GM12878 (cell line): ENCODE results near the gene SNCAIP. TPM values are rescaled to one million over a fixed set of nuclear protein-coding genes. Genes with fewer than 3 reads are reported as not detected.

Source experiments
- ATAC-seq: fragments of 200-7000 bp; cut with Tn5 transposase; 3 replicates; pipeline ENCODE4 v1.9.1; 2020; ENCODE audit warnings: mild to moderate bottlenecking, moderate library complexity
- BruUV-seq: library from RNA; stranded (reverse); fragments of 400-500 nt; replicated peaks from 2 replicates; lab custom pipeline; 2021; lab: Mats Ljungman, UMichigan
- CTCF ChIA-PET: fragments of 300-600 bp; sonication (Branson Sonifier 250); formaldehyde crosslinking; extraction: SDS; loops from one replicate; lab custom pipeline; 2021; ENCODE audit warnings: inconsistent platforms; lab: Yijun Ruan, JAX
- POLR2A ChIA-PET: fragments of 350-600 bp; formaldehyde crosslinking; extraction: SDS; loops from one replicate; lab custom pipeline; 2021; ENCODE audit warnings: inconsistent platforms; lab: Charles Lee
- RAD21 ChIA-PET: fragments of 300-600 bp; sonication (Branson Sonifier 250); formaldehyde crosslinking; loops from one replicate; lab custom pipeline; 2023; ENCODE audit warnings: antibody characterized with exemption; ENCODE audit not compliant: unreplicated experiment; lab: Charles Lee
- SMC1A ChIA-PET: fragments of 300-600 bp; sonication (Branson Sonifier 250); formaldehyde crosslinking; loops from one replicate; lab custom pipeline; 2023; ENCODE audit not compliant: unreplicated experiment, uncharacterized antibody; lab: Charles Lee
- DNase-seq: peaks from one replicate; pipeline ENCODE4 v3.0.0-alpha.2; 2011; ENCODE audit warnings: low read depth, low spot score
- FAIRE-seq: peaks from 3 replicates; lab custom pipeline; 2011; peaks lifted over from hg19 to GRCh38; lab: Jason Lieb, UNC
- H2AFZ ChIP-seq: 2 replicates; pipeline ENCODE4 v1.6.0; 2011; ENCODE audit warnings: low read depth, low read length, control low read depth; ENCODE audit not compliant: control insufficient read depth
- H3K27ac ChIP-seq: 2 replicates; pipeline ENCODE4 v1.5.1; 2011; ENCODE audit warnings: control low read depth; ENCODE audit not compliant: control insufficient read depth, insufficient read depth
- H3K27me3 ChIP-seq, 2 experiments: replicated peaks in 1 of 2; 2 replicates each; pipeline versions ENCODE4 v1.6.0 to v1.6.1; 2011; ENCODE audit warnings: low read length in 1 of 2; ENCODE audit not compliant: control insufficient read depth in 2 of 2, insufficient read depth in 2 of 2
- H3K36me3 ChIP-seq, 2 experiments: 2 replicates each; pipeline ENCODE4 v1.5.1; 2011; ENCODE audit warnings: low read length in 1 of 2; ENCODE audit not compliant: control insufficient read depth in 2 of 2, insufficient read depth in 2 of 2
- H3K4me1 ChIP-seq: 2 replicates; pipeline ENCODE4 v1.6.1; 2011; ENCODE audit warnings: mild to moderate bottlenecking, low read length, moderate library complexity, mixed read lengths; ENCODE audit not compliant: control insufficient read depth, insufficient read depth
- H3K4me2 ChIP-seq: 2 replicates; pipeline ENCODE4 v1.6.0; 2011; ENCODE audit warnings: control low read depth; ENCODE audit not compliant: control insufficient read depth, insufficient read depth
- H3K4me3 ChIP-seq: fragments of 200-600 bp; sonication (generic); 2 replicates; pipeline ENCODE4 v1.5.1; 2016
- H3K79me2 ChIP-seq: 2 replicates; pipeline ENCODE4 v1.6.0; 2011; ENCODE audit warnings: low read length; ENCODE audit not compliant: control insufficient read depth, insufficient read depth
- H3K9ac ChIP-seq: 2 replicates; pipeline ENCODE4 v1.8.0; 2011; ENCODE audit warnings: low read length, control low read depth, mixed read lengths; ENCODE audit not compliant: control insufficient read depth, insufficient read depth
- H3K9me3 ChIP-seq: replicated peaks from 3 replicates; pipeline ENCODE4 v1.5.1; 2011; ENCODE audit warnings: mild to moderate bottlenecking, low read length; ENCODE audit not compliant: control insufficient read depth, insufficient read depth
- H4K20me1 ChIP-seq: 2 replicates; pipeline ENCODE4 v1.6.0; 2011; ENCODE audit not compliant: control insufficient read depth, insufficient read depth
- E4F1 ChIP-seq: fragments of 450-650 bp; IDR thresholded peaks from 2 replicates; pipeline ENCODE4 v1.6.1; 2018; ENCODE audit warnings: borderline replicate concordance, mild to moderate bottlenecking; ENCODE audit not compliant: partially characterized antibody
- FOXK2 ChIP-seq: fragments of 450-650 bp; IDR thresholded peaks from 2 replicates; pipeline ENCODE4 v1.6.1; 2017; ENCODE audit warnings: mild to moderate bottlenecking, moderate library complexity
- HDAC6 ChIP-seq: fragments of 200-600 bp; sonication (generic); IDR thresholded peaks from one replicate; pipeline ENCODE4 v1.8.0; 2017; ENCODE audit warnings: antibody characterized with exemption; ENCODE audit not compliant: unreplicated experiment
- KLF5 ChIP-seq: fragments of 450-650 bp; IDR thresholded peaks from 2 replicates; pipeline ENCODE4 v1.6.1; 2014; ENCODE audit warnings: mild to moderate bottlenecking; ENCODE audit not compliant: partially characterized antibody
- MEF2A ChIP-seq: IDR thresholded peaks from 2 replicates; pipeline ENCODE4 v1.6.1; 2011; ENCODE audit warnings: low read depth, mild to moderate bottlenecking, low read length, moderate library complexity; ENCODE audit not compliant: insufficient read depth
- NRF1 ChIP-seq: conservative IDR thresholded peaks from 2 replicates; pipeline ENCODE4 v1.6.1; 2011; ENCODE audit warnings: mild to moderate bottlenecking, low read depth, low read length, improper control_type of control experiment
- PAX5 ChIP-seq: IDR thresholded peaks from 2 replicates; pipeline ENCODE4 v1.6.1; 2011; ENCODE audit warnings: low read depth, low read length, borderline replicate concordance
- TAF1 ChIP-seq: IDR thresholded peaks from 2 replicates; pipeline ENCODE4 v1.6.1; 2011; ENCODE audit warnings: mild to moderate bottlenecking, low read depth, low read length, borderline replicate concordance
- WGBS: methylation state at CpG from one replicate; pipeline ENCODE4 v1.1.6; 2016; ENCODE audit warnings: low lambda C conversion rate; ENCODE audit not compliant: insufficient replicate concordance, insufficient coverage; ENCODE audit errors: missing lambda C conversion rate; 5-methylcytosine and 5-hydroxymethylcytosine counted together
- in situ Hi-C: fragments of 300-500 bp; cut with MboI; formaldehyde crosslinking; loops from 9 replicates; pipeline ENCODE4 v1.14.3; 2018; ENCODE audit warnings: mixed read lengths
- intact Hi-C: fragments of 100-400 bp; cut with micrococcal nuclease; formaldehyde crosslinking; loops from one replicate; pipeline ENCODE4 v1.14.2; 2022; ENCODE audit not compliant: unreplicated experiment
- polyA plus RNA-seq, 11 experiments: library from polyadenylated mRNA; depleted of rRNA in 4 of 11; unstranded in 6 of 11; stranded (reverse) in 5 of 11; fragments of >200 nt; fragmentation: Nextera tagmentation in 4 of 11; fragmentation: Illumina TruSeq in 1 of 11; extraction: Ambion mirVana in 4 of 11; extraction: Trizol in 1 of 11; gene quantifications; 1 replicate in 1 of 11; 2 replicates in 10 of 11; pipeline versions ENCODE4 v1.2.1 to v1.2.3, GENCODE V29; 2011 to 2016; ENCODE audit warnings: inconsistent platforms in 2 of 11, missing spikeins in 2 of 11, low read depth in 1 of 11
- total RNA-seq, 4 experiments: library from RNA; depleted of rRNA in 3 of 4; stranded (reverse); fragments of >200 nt in 3 of 4; fragmentation: Illumina TruSeq in 1 of 4; extraction: Trizol in 1 of 4; gene quantifications; 2 replicates each; pipeline versions ENCODE4 v1.2.1 to v1.2.3, GENCODE V29; 2013 to 2021

The SNCAIP gene
- total and polyA plus RNA-seq, 10 of the 15 experiments (the other 5 are each of a cell fraction or from before 2014, with no cell fraction given): 0.03 to 0.62 (median 0.16) TPM; not detected in 1

- Histone ChIP-seq H3K4me1 (no peaks in the 10 kb centered on the region), H3K4me3 (no peak overlapping the region), H3K27ac (no peak overlapping the region), H3K9me3 (no peaks in the 10 kb centered on the region), H3K4me2 (no peak overlapping the region), H2AFZ (no peak overlapping the region), H3K36me3 (no peaks in the 10 kb centered on the region), H4K20me1 (no peaks in the 10 kb centered on the region), H3K9ac (no peak overlapping the region), H3K27me3 (no peaks in the 10 kb centered on the region), H3K79me2 (no peaks in the 10 kb centered on the region)
- ChIA-PET CTCF (interaction anchor here (0.6 kb wide), 1 partner anchor 50 kb away, joined by 3 read pairs; no protein-coding TSS in a partner anchor), SMC1A (no interaction called here), RAD21 (no interaction called here), POLR2A (no interaction called here)
- in situ Hi-C loops (no loop called here), intact Hi-C loops (no loop called here)
- WGBS: 48% methylated on average over 3 of the region's 3 CpGs
- ATAC-seq (no peak), DNase-seq (no peak), FAIRE-seq (no peak)
- BruUV-seq: no TSS peak
- no peak for TF ChIP-seq KLF5
- TF ChIP-seq HDAC6: no peak
- TF ChIP-seq PAX5: no peak
- TF ChIP-seq MEF2A: no peak
- no peak for TF ChIP-seq E4F1
- no peak for TF ChIP-seq TAF1
- no peak for TF ChIP-seq NRF1
- TF ChIP-seq FOXK2: no peak
Observed at GRCh38 chr5:122354293-122354692, 42.3 kb downstream of the SNCAIP start.
